ENCODE measurements around the gene ADPRH.

GRCh38 chr3:119548341-119548740 lies 31.0 kb upstream of the ADPRH start:
- TF ChIP-seq CTCF (conservative IDR thresholded peaks at IDR 0.05; ENCODE audit: low read depth, low read length), result no peak
- TF ChIP-seq EZH2 (IDR thresholded peaks at IDR 0.05; ENCODE audit: low read length, unreplicated experiment), result no peak

Measured in PC-3 (cell line).